ENCODE data around the gene KIDINS220.

Gene KIDINS220

DNA sequence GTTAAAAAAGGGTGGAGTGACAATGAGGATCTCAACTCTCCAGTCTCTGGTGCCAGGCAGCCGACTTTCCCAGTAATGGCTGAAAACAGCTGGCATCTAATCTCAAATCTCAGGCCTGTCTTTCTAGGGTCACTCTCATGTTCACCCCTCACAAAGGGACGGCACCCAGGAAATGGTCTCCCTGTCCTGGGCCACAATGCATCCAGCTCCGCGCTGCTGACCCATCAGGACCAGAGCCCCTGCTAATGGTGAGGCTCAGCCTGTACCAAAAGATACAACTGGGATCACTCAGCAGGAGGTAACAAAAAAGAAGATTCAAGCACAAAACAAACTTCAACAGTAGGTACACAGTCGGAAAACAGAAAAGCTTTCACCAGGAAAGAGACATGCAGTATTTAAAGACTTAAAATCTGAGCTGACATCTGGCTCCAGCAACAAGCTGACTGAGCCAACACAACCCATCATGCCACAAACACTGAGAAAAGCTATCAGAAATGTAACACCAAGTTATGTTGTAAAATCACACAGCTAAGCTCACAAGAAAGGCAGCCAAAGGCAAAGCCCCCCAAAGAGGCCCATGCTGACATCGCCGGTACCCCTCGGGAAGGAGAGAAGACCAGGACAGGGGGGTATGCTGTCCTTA is 13.6 kb upstream of the KIDINS220 start:
- no peak for DNase-seq

DNA sequence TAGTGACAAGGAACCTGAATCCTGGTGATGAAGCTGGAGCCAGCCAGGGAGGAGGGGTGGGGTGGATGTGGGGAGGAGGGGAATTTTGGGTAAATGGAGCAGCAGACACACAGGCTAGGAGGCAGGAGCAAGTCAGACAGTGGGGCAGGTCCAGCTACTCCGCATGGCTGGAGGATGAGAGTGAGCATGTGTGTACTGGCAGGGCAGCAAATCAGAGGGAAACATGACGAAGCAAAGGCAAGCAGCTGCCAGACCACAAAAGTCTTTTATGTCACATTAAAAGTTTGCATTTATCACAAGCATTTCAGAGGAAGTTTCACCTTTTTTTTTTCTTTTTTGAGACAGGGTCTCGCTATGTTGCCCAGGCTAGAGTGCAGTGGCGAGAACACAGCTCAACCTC is 11.9 kb upstream of the KIDINS220 start:
- no peak for DNase-seq

DNA sequence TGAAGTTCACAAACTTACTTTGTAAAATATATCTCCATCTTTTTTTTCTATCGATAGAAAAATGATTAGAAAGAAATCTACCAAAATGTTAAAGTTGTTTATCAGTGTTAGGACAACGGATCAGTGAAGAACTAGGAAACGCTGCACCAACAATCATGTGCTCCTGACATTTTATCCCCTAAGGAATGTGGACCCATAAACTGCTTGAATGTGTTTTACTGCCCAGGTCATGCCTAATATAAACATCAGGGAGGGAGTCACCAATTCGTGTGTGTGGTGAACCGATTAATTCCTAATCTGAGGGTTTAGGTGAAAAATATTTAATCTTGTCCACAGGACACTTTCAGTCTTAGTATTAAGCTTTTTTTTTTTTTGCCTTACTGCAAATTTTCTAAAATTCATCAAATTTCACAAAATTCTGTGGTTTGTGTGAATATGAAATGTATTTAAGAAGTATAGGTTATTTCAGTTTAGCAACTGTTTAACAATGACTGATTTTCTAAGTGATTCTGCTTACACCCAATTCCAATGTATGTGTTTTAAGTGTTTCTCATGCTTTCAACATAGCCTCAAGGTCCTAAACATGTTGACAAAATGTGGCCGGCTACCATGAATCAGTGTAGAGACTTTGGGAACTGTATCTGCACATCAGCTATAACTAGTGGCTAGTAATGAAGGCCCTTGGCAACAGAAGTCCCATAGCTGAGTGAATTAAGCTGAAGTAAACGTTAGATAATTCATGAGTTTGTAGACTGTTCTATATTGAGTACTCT is 11.1 kb upstream of the KIDINS220 start:
- DNase-seq, result no peak

DNA sequence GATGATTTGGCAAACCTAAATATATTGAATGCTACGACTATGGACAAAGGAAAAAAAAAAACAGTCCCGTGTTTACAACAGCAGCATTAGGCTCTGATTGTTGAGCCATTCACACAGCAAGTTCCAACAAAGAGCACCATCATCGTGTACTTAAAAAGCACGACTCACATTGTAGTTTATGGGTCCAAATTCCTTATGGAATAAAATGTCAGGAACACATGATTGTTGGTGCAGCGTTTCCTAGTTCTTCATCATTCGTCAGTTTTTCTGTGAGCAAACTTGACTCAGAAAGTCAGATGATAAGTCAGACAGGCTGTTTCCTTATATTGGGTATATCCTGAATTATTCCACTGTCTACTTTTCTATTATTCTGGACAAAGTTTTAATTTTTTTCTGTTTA is 10.0 kb upstream of the KIDINS220 start:
- no peak for DNase-seq

DNA sequence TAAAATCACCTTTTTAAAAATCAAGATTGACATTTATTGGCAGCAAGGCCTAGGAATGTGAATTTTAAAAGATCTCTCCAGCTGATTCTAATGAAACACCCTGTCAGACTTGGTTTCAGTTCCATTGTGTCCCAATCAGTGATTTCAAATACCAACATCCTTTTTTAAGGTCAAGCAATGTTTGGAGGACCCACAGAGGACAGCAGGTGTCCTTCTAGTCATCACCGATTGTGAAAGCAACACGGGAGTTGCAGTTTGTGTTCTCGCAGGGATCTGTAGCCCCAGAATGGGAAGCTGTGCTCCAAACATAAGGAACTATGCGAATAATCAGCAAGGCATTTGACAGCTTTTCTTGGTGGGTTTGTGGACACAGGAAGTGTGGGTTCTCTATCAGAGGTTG is 4.5 kb upstream of the KIDINS220 start:
- DNase-seq, result no peak

DNA sequence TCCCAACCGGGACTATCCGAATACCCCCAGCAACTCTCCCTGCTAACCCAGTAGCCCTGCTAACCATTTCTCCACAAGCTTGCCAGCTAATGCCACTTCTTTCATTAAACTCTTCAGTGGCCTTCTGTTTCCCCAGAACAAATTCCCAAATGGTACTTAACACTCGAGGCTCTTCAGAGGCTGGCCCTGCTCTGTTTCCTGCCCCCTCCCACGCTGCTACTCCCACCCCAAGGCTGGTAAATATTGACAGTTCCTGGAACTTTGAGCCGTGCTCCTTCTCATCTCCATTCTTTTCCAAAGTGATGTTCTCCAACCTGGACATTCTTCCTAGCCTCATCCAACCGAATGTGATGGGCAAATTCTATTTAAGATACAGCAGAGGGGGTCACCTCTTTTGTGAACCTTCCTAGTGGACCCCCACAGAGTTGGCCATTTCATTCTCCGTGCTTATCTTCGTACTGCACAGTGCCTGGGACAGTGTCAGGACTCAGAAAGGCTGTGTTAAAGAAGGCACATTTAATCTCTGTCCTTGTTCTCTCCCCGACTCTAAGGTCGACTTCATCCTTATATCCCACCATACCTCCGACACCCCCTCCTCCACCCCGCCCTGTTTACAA is 3.2 kb upstream of the KIDINS220 start:
- no peak for DNase-seq

DNA sequence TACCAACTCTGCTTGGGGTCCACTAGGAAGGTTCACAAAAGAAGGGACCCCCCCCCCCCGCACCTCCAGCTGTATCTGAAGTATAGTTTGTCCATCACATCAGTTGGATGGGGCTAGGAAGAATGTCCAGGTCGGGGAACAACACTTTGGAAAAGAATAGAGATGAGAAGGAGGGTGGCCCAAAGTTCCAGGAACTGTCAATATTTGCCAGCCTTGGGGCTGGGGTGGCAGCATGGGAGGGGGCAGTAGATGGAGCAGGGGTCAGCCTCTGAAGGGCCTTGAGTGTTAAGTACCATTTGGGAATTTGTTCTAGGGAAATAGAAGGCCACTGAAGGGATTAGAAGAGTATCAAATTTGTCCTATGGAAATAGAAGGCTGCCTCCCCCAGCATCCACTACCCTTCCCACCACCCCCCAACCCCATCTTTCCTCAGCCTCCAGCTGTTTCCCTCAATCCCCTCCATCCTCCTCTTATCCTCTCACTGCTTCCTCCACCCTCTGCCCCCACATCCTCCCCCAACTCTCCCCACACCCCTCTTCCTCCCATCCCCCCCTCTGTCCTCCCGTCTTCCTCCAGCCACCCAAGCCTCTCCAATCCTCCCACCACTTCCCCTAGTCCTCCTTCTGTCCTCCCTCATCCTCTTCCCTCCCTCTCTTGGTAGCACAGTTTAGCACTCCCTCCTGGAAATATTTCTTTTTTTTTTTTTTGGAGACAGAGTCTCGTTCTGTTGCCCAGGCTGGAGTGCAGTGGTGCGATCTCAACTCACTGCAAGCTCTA is 2.0 kb upstream of the KIDINS220 start:
- DNase-seq, result no peak

DNA sequence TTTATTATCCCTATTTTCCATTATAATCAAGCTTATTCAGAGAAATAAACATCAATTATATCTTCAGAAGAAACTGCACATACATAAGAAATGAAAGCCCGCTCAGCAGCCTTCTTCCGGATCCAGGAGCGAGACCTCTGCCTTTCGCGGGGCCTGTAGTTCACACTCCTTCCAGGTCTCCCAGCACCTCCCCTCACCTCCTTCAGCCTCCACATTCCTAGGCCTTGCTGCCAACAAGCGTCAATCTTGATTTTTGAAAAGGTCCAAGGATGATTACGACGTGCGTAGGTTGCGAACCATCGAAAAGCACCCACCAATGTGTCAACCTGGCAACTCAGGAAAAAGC is 355 bp upstream of the KIDINS220 start:
- DNase-seq, result no peak

DNA sequence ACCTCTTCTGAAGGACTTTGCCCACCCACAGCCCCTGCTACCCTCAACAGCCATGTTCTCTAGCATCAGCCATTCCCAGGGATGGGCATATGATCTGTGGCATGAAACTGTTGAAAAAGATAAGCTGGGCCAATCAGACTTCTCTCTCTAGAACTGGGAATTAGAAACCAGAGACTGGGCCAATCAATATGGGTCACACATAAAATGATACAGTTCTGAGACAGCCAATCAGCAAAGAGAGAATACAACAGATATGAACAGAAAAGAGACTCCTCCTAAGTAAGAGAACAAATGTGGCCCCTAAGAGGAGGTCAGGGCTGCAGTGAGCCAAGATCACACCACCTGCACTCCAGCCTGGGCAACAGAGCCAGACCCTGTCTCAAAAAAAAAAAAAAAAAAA is 2.1 kb downstream of the KIDINS220 start:
- DNase-seq, result no peak

DNA sequence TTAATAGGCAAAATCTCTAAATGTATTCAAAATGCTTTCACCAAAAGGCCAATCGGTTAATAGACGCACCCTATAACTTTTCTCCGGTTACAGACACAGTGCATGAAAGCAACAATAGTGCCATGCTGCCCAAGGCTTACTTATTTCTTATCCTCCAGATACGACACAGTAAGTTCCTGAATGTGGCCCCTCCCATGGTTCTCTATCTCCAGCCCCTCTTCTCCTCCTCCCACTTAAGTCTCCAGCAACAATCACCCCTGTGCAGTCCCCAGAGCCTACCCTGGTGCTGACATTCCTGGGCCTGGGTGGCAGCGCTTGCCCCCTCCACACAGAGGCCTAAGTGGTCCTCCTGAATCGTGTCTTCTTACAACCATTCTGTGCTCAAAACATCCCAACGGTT is 3.6 kb downstream of the KIDINS220 start:
- no peak for DNase-seq

DNA sequence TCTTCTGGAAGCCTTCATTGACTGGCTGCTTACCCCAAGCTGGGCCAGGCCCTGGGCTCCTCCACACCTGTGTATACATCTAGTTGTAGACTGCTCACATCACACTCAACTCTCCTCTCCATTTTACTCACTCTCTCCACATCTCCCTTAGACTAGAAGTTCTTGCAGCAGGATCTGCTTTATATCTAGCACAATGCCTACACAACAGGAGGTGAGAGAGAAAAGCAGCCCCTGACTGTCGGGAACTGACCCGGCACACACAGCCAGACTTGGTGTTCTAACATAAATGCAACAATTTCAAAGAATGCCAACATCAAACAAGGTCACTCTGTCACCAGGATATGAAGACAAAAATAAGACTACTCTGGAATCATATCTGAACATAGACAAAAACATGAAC is 5.9 kb downstream of the KIDINS220 start:
- no peak for DNase-seq

DNA sequence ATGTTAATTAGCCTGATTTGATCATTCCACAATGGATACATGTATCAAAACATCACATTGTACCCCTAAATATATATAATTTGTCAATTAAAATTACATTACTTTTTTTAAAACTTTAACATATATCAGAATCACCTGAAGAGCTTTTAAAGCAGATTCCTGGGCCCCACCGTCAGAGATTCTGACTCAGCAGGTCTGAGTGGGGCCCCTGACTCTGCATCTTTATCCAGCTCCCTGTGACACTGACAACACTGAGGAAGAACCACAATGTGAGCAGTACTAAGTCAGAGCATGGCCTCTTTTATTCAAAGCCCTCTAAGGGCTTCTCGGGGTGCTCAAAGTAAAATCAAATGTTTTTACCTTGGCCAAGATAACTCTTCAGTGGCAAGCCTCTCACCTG is 9.7 kb downstream of the KIDINS220 start:
- no peak for DNase-seq

DNA sequence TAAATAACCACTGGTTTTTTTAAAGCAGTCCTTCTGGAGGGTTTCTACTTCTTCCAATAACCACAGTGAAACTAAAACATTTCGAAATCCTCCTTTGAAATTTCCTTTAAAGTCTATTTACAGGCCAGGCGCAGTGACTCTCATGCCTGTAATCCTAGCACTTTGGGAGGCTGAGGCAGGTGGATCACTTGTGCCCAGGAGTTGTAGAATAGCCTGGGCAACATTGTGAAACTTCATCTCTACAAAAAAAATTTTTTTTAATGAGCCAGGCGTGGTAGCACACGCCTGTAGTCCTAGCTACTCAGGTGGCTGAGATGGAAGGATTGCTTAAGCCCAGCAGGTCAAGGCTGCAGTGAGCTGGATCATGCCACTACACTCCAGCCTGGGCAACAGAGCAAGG is 15.2 kb downstream of the KIDINS220 start:
- DNase-seq, result no peak

DNA sequence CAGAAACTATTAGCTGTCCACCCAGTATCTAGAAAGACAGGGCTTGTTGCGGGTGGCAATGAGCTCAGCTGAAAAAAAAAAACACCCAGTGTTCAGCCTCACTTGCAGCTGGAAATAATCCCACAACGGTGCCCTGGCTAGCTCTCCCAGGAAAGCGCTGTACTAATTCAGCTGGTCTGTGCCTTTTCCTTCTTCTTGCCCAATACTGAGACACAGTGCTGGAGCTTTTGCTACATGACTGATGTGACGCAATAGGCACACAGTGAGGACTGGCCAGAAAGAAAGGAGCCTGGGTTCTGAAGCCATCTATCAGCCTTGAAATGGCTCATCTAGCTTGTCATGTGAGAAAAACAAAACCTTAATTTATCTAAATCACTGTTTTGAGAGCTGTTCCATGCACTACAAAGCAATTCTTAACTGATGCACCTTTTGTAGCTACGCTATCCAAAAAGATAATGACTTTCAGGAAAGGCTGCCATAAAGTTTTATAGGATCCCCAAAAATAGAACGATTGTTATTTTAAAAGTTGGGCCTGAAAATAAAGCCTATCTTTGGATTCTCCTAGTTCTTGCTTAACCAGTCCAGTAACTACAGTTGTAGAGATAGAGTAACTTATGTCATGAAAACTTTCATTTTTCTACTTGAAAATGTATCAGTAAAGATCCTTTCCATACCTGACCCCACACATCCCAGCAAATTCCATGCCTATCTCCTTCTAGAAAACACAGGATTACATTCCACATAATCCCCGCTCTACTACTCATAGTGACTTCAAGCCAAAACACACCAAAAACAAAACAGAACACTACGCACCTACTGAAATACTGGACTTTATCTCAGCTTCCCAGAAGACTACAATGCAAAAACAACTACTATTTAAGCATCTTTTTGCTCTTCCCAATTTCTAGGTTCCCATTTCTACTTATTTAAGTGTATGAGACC is 15.9 kb downstream of the KIDINS220 start:
- DNase-seq, result no peak

DNA sequence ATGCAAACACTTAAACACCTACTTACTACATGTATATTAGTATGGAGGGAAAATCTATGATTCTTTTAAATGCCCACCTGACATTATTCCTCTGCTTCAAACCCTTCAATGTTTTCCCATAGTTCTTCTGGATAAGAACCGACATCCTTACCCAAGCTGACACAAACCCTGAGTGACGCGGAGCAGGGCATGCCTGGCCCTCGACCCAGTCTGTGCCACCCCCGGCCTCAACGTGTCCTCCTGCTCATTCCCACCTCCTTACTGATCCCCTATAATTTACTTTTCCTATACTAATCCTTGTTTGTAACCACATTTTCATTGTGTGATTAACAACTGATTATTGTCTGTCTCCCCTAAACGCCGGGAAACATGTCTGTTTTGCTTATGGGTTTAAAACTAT is 17.5 kb downstream of the KIDINS220 start:
- no peak for DNase-seq

DNA sequence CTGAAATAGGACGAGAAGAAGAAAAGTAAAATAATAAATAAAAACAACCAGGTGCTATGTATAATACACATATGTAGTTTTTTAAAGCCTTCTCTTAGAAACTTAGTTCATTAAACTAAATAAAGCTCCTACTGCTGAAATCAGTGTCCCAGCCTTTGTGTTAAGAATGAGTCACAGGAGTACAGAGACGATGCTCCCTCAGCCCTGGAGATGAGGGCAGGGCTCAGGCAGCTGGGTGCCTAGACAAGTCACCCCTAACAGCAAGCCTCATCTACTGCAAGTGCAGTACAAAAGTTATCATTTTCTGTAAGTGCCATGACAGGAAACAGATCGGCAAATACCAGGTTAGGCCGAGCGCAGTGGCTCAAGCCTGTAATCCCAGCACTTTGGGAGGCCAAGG is 18.2 kb downstream of the KIDINS220 start:
- no peak for DNase-seq

DNA sequence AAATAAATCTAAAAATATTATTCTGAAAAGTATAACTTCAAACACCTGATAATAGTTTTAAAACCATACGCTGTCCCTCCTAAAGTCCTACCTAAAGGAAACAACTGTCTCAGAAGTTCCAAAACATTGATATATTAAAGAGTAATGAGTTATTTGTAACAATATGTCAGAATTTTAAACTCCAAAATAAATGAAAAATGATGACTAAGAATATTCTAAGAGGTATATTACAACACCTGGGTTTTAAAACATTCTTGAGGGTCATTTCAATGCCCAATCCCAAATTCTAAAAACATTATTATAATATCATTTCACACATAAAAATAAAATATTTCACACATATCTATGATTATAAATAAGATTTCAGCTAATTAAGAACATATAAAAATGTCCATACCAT is 20.2 kb downstream of the KIDINS220 start:
- no peak for DNase-seq

DNA sequence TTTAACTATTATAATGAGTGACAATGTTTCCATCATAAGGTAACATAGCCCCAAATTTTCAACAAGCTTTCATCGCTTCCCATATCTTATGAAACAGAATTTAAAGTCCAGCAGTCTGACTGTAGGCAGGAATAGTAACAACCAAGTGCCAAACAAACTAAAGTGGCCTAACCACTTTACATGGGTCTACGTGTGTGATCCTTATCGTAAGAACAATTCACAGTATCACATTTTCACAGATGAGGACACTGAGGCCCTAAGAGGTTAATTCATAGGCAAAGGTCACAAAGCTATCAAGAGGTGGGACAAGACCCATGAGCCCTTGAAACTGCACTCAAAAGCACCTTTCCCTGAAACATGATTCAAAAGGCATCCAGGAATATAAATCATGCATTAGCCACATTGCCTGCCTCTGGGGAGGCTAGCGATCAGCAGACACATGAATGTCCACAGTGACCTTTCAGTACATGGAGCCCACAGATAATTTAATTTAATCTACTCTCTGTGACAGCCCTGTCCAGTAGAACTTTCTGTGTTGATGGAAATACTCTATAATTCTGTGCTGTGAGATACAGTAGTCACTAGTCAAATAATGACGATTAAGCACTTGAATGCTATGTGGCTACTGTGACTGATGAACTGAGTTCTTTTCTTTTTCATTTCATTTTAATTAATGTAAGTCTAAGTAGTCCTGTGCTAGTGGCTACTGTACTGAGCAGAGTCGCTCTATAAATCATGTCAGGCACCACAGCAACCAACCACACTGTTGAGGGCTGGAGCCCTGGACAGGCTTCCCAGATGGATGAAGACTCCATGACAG is 30.3 kb downstream of the KIDINS220 start:
- no peak for DNase-seq

DNA sequence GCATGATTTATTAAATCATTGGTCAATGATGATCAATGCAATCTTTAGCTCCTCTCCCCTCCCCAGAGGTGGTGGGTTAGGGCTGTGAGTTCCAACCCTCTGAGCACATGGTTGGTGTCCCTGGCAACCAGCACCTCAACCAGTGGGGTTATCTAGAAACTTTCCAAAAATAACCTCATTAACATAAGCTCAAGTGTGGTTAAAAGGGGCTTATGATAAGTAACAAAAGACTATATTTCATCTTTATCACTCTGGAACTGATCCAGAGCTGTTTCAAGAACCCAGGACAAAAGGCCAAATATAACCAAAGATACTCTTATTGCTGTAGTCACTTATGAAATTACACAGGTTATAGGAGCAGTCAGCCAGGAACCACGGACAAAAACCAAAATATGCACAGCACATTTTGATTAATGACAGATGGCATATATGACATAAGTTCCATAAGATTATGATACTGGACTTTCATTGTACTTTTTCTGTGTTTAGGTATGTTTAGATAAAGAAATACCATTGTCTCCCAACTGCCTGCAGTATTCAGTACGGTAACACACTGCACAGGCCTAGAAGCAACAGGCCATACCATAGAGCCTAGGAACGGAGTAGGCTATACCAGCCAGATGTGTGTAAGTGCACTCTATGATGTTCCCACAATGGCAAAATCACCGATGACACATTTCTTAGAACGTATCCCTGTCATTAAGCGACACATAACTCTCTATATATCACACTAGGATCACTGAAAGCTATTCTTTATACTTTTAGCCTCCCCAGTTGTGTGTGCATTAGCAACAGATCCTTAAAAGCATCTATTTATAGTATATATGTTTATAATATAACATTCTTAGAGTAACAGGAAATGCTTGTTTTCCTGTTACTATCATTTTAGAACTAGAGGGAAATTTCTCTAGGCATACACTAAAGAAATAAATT is 31.9 kb downstream of the KIDINS220 start:
- no peak for DNase-seq

DNA sequence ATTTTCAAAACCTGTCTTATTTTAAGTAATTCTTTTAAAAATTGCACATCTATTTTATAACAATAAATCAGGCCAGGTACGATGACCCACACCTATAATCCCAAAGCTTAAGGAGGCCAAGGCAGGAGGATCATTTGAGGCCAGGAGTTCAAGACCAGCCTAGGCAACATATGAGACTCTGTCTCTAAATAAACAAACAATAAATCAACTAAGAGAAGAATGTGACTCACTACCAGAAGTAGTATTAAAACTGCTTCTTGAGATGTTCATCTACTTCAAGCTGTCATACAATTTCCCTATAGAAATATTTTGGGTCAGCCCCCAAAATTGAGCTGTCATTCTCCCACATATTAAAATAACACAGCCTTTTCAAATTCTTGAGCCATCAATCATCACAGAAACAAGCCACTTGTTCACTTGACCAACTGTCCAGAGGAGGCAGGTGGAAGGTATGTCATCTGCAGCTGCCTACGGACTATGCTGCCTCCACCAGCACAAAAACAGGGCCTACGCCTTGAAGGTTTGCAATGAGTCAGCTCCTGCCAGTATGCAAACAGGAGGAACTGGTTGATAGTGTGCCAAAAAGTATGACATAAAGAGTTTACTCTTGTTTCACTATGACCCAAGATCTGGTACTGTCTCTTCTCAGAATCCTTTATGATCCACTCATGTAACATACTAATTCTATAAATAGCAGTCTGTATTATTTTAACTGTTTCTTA is 33.6 kb downstream of the KIDINS220 start:
- DNase-seq, result no peak
